ENCODE data around the gene B3GAT1.

B3GAT1 gene

GRCh38 chr11:134443246-134443645 is 31.2 kb upstream of the B3GAT1 start:
- no peaks in the 10 kb centered on the region for H3K36me3 ChIP-seq (ENCODE audit: control insufficient read depth, low read length)
- no peaks in the 10 kb centered on the region for H3K9me3 ChIP-seq (ENCODE audit: control insufficient read depth, insufficient read depth, low read length)
- no peak overlapping the region for H3K4me2 ChIP-seq (ENCODE audit: low read length)
- H3K4me1 ChIP-seq (ENCODE audit: control insufficient read depth, low read length): no peaks in the 10 kb centered on the region
- H3K27me3 ChIP-seq (ENCODE audit: control insufficient read depth, low read length): no peaks in the 10 kb centered on the region
- TF ChIP-seq CTCF (IDR thresholded peaks at IDR 0.05; ENCODE audit: low read depth, low read length, poor library complexity, severe bottlenecking) (no peak), EZH2phosphoT487 (IDR thresholded peaks at IDR 0.05; ENCODE audit: borderline replicate concordance, low read length) (no peak)
- H3F3A ChIP-seq (ENCODE audit: control insufficient read depth, insufficient read depth): no peaks in the 10 kb centered on the region
- no peak overlapping the region for H3K27ac ChIP-seq (ENCODE audit: low read depth, low read length)
- no peak overlapping the region for H3K4me3 ChIP-seq (ENCODE audit: low read length)
- H3K79me2 ChIP-seq (ENCODE audit: control insufficient read depth, low read length): no peaks in the 10 kb centered on the region
- no peaks in the 10 kb centered on the region for H4K20me1 ChIP-seq (ENCODE audit: control insufficient read depth, insufficient read depth, low read depth, low read length)
- no peaks in the 10 kb centered on the region for H3K9me2 ChIP-seq (replicated peaks; ENCODE audit: control insufficient read depth, low read length)

GRCh38 chr11:134442246-134442645 is 30.2 kb upstream of the B3GAT1 start:
- Histone ChIP-seq H3K9me2 (replicated peaks; ENCODE audit: control insufficient read depth, low read length) (no peaks in the 10 kb centered on the region), H3K4me3 (ENCODE audit: low read length) (no peak overlapping the region), H3K79me2 (ENCODE audit: control insufficient read depth, low read length) (no peaks in the 10 kb centered on the region), H4K20me1 (ENCODE audit: control insufficient read depth, insufficient read depth, low read depth, low read length) (no peaks in the 10 kb centered on the region), H3K27me3 (ENCODE audit: control insufficient read depth, low read length) (no peaks in the 10 kb centered on the region), H3K4me1 (ENCODE audit: control insufficient read depth, low read length) (no peaks in the 10 kb centered on the region), H3F3A (ENCODE audit: control insufficient read depth, insufficient read depth) (no peaks in the 10 kb centered on the region), H3K9me3 (ENCODE audit: control insufficient read depth, insufficient read depth, low read length) (no peaks in the 10 kb centered on the region), H3K4me2 (ENCODE audit: low read length) (no peak overlapping the region), H3K36me3 (ENCODE audit: control insufficient read depth, low read length) (no peaks in the 10 kb centered on the region), H3K27ac (ENCODE audit: low read depth, low read length) (no peak overlapping the region)
- TF ChIP-seq EZH2phosphoT487 (IDR thresholded peaks at IDR 0.05; ENCODE audit: borderline replicate concordance, low read length) (no peak), CTCF (IDR thresholded peaks at IDR 0.05; ENCODE audit: low read depth, low read length, poor library complexity, severe bottlenecking) (no peak)

GRCh38 chr11:134441706-134442105 is 29.7 kb upstream of the B3GAT1 start:
- Histone ChIP-seq H3K9me2 (replicated peaks; ENCODE audit: control insufficient read depth, low read length) (no peaks in the 10 kb centered on the region), H3K79me2 (ENCODE audit: control insufficient read depth, low read length) (no peaks in the 10 kb centered on the region), H3K4me2 (ENCODE audit: low read length) (no peak overlapping the region), H3K4me3 (ENCODE audit: low read length) (no peak overlapping the region), H3K27me3 (ENCODE audit: control insufficient read depth, low read length) (no peaks in the 10 kb centered on the region), H3K4me1 (ENCODE audit: control insufficient read depth, low read length) (no peaks in the 10 kb centered on the region), H3K36me3 (ENCODE audit: control insufficient read depth, low read length) (no peaks in the 10 kb centered on the region), H4K20me1 (ENCODE audit: control insufficient read depth, insufficient read depth, low read depth, low read length) (no peaks in the 10 kb centered on the region), H3F3A (ENCODE audit: control insufficient read depth, insufficient read depth) (no peaks in the 10 kb centered on the region), H3K9me3 (ENCODE audit: control insufficient read depth, insufficient read depth, low read length) (no peaks in the 10 kb centered on the region), H3K27ac (ENCODE audit: low read depth, low read length) (no peak overlapping the region)
- TF ChIP-seq EZH2phosphoT487 (IDR thresholded peaks at IDR 0.05; ENCODE audit: borderline replicate concordance, low read length): no peak
- TF ChIP-seq CTCF (IDR thresholded peaks at IDR 0.05; ENCODE audit: low read depth, low read length, poor library complexity, severe bottlenecking): no peak

GRCh38 chr11:134441281-134441680 is 29.2 kb upstream of the B3GAT1 start:
- Histone ChIP-seq H3F3A (ENCODE audit: control insufficient read depth, insufficient read depth) (no peaks in the 10 kb centered on the region), H3K36me3 (ENCODE audit: control insufficient read depth, low read length) (no peaks in the 10 kb centered on the region), H3K4me2 (ENCODE audit: low read length) (no peak overlapping the region), H3K9me2 (replicated peaks; ENCODE audit: control insufficient read depth, low read length) (no peaks in the 10 kb centered on the region), H3K9me3 (ENCODE audit: control insufficient read depth, insufficient read depth, low read length) (no peaks in the 10 kb centered on the region), H3K4me3 (ENCODE audit: low read length) (no peak overlapping the region), H3K27ac (ENCODE audit: low read depth, low read length) (no peak overlapping the region), H4K20me1 (ENCODE audit: control insufficient read depth, insufficient read depth, low read depth, low read length) (no peaks in the 10 kb centered on the region), H3K79me2 (ENCODE audit: control insufficient read depth, low read length) (no peaks in the 10 kb centered on the region), H3K4me1 (ENCODE audit: control insufficient read depth, low read length) (no peaks in the 10 kb centered on the region), H3K27me3 (ENCODE audit: control insufficient read depth, low read length) (no peaks in the 10 kb centered on the region)
- TF ChIP-seq CTCF (IDR thresholded peaks at IDR 0.05; ENCODE audit: low read depth, low read length, poor library complexity, severe bottlenecking): no peak
- no peak for TF ChIP-seq EZH2phosphoT487 (IDR thresholded peaks at IDR 0.05; ENCODE audit: borderline replicate concordance, low read length)

Data from DOHH2 (cell line).